Superior temporal gyrus (tissue), 1 donor: ENCODE results near the gene BNIP3.
"Not testable (repeated sequence)": the region's sequence is repeated elsewhere in the genome, so short reads cannot be mapped to it uniquely, and the experiment has no call there.

Source experiments
- DNase-seq: peaks from one replicate; pipeline ENCODE4 v3.0.0-alpha.2; 2016; ENCODE audit errors: extremely low spot score

The BNIP3 gene

DNA sequence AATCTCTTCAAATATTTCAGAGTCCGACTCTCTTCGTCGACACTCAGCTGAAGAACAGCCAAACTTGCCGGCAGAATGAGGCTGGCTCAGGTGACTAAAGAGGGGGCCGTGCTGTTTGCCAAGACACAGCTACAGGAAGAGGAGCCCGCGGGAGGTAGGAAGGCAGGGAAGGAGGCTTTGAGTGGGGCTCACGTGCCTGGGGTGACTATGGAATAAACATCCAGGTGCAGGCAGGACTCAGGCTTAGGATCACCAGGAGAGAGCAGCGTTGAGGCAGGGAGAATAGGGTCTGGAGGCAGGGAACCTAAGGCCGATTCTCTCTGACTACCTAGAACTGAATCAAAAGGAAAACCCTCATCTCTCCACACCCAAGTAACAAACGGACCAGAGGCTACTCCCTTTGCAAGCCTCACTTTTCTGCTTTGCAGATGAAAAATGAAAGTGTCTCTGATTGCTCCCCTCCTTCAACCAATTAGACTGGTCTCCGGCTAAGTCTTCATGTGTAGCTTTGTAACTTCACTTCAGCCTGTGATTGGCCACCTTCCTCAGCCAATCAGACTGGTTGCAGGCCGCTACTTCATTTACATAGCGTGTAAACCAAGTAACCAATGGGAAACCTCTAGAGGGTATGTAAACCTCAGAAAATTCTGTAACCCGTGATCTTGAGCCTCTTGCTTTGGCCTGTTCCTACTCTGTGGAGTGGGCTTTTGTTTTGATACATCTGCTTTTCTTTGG, 19.7 kb upstream of the BNIP3 start:
- no peak for DNase-seq

DNA sequence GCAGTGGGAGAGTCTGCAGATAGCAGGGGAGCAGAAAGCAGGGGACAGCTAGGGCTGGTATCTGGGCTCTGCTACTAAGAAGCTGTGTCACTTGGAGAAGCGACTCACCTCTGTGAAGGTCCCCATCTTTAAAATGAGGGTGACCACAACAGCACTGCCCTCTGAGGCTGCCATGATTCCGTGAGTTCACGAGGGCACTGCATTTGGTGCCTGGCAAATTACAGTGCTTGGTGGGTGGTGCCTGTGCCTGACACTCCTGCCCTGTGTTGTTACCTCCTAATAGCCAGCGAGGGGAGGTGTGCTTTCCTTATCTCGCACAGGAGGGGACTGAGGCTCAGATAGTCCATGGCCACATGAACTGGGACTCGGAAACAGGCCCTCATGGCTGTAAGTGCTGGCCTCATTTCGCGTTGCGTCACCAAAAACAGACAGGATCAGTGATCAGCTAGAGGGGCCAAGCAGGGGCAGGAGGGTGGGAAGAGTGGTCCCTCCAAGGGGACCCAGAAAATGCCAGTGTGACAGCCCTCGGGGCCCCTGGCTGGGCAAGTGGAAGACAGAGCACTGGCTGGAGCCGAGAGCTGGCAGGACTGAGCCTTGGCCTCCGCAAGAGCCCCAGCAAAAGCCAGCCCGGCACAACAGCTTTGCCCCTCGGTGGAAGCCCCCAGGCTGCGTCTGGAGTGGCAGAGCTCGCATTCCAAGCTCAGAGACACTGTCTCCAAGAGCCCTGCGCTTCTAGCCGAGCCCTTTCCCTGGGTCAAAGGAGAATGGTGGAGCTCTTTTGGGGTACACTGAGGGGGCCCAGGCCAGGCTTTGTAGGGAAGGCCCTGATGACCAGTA, 17.3 kb upstream of the BNIP3 start:
- DNase-seq, result no peak

DNA sequence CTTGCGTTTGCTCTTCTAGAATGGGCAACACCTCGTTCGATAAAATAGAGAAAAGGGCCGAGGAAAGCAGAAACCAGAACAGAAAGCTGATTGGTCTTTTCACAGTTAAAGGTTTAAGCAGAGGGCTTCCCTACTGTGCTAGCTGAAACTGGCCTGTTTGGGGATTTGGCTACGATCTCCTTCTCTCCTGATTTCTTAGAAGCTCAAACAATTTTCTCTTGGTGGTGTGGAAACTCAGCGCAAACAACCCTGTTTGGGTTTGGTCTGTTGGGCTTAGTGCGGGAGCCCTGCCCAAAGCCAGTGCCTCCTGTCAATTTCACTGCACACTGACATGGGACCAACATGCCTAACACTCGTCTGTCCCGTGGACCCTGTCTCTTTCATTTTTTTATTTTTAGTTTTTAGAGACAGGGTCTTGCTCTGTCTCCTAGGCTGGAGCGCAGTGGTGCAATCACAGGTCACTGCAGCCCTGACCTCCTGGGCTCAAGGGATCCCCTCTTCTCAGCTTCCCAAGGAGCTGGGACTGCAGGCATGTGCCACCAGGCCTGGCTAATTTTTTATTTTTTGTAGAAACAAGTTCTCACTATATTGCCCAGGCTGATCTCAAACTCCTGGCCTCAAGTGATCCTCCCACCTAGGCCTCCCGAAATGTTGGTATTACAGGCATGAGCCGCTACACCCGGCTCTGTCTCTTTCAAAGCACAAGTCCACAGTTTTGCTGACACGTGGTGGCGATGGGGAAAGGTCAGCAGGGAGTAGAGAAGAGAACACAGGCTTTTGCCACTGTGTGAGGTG, 16.5 kb upstream of the BNIP3 start:
- DNase-seq, result no peak

DNA sequence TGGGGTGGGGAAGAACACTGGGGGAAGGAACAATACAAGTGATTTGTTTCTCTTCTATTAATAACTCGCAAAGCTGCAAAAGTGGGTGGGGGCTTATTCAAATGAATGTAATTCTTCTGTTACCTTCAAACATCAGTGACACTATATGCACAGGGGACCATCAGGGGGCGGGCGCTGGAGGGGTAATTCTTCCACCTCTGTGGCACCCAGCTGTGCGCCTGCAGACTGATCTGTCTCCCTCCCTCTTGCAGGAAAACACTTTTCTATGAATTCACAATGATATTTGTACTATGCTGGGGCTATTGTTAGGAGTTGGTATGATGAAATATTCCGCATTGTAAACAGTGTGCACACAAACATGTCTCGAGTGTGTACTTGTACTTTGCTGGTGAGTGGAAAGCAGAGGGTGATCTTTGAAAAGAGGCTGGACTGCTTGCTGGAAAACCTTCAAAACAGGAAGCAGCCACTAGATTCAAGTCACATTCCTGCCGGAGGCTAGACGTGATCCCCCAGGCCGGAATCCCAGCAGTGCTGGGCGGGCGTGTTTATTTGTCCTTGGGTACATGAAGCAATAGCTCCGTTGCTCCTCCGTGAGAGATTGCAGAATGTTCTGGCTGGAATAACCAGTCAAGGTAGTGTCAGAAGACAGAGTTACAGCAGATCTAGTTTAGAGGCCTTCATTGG, 15.8 kb upstream of the BNIP3 start:
- peak; percentile 30 for DNase-seq

DNA sequence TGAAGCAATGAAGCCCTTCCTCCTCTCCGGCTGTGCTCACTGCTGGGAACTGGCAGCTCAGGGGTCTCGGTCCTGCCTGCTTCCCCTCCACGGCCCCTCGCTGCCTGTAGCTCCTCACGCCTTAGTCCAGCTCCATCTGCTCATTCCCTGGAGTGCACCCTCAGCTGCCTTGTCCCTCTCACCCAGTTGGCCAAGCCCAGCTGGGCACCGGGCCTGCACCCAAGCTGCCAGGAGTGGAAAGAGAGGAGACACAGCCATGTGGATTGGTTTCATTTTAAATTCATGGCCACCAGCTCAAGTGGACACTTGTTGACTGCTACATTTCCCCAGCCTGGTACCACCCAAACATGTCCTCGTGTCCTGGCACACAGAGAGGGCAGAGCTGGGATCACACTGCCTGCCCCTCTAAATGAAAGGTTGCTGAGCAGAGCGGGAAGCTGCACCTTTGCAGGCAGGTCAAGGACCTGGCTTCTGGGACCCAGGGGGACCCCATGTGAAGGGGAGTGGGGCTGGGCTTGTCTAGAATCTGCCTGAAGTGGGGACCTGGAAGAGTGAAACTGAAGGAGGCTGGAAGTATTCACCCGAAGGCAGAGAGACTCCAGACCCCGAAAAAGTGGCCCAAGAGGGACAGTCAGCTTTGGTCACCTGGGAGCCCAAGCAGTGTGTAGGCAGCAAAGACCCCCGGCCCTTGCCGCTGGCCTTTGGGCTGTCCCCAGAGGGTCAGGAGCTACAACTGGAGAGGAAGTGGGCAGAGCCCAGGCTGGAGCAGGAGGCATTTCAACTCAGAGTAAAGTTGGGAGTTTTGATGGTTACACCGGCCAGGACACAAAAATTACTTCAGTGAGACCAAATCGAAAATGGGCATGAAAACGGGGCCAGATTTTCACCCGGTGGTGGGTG, 15.0 kb upstream of the BNIP3 start:
- peak; percentile 44 for DNase-seq

DNA sequence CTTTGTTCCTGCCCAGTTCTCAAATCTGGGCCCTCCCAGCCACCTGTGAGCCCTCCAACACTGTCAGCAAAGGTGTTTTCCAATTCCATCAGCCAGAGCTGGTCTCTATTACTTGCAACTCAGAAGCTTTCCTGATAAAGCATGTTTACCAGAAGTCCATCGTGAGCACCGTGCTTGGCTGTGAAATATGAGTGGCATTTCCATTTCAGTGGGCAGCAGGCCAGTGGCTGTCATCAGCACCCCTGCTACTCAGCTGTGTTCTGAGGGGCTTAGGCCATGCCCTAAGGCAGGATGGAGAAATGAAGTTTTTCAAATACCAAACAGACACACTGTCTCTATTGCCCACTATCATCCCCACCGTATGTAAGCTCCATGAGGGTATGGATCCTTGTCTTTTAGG, 12.7 kb upstream of the BNIP3 start:
- no peak for DNase-seq

DNA sequence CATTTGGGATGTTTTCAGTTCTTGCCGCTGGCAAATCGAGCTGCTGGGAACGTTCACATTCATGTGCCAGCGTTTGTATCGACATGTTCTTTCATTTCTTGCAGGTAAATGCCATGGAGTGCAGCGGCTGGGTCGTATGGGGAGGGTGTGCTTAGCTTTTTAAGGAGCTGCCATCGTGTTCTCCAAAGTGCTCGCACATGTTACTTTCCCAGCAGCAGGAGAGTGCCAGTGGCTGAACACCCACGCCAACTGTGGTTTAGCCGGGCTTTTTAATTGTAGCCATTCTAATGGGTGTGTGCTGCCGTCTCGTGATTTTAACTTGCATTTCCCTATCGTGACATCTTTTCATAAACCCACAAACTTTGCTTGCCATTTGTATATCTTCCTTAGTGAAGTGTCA, 11.6 kb upstream of the BNIP3 start:
- DNase-seq, result no peak

DNA sequence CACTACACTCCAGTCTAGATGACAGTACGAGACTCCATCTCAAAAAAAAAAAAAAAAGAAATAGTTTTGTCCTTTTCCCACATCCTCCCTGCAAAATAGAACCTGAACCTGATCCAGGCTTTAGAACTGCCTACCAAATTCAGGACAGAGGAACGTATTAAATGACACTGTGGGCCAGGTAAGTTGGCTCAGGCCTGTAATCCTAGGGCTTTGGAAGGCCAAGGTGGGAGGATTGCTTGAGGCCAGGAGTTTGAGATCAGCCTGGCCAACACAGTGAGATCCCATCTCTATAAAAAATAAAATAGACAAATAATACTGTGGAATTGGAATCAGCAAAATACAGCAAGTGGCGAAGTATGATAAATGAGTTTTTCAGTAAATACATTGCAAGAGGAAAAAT, 10.0 kb upstream of the BNIP3 start:
- no peak for DNase-seq

DNA sequence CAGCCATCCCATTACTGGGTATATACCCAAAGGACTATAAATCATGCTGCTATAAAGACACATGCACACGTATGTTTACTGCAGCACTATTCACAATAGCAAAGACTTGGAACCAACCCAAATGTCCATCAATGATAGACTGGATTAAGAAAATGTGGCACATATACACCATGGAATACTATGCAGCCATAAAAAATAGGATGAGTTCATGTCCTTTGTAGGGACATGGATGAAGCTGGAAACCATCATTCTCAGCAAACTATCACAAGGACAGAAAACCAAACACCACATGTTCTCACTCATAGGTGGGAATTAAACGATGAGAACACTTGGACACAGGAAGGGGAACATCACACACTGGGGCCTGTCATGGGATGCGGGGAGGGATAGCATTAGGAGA, 6.1 kb upstream of the BNIP3 start:
- not testable (repeated sequence) for DNase-seq

DNA sequence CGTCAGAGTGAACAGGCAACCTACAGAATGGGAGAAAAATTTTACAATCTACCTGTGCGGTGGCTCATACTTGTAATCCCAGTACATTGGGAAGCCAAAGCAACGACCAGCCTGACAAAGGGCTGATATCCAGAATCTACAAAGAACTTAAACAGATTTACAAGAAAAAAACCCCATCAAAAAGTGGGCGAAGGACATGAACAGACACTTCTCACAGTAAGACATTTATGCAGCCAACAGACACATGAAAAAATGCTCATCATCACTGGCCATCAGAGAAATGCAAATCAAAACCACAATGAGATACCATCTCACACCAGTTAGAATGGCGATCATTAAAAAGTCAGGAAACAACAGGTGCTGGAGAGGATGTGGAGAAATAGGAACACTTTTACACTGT, 5.6 kb upstream of the BNIP3 start:
- DNase-seq, result not testable (repeated sequence)

DNA sequence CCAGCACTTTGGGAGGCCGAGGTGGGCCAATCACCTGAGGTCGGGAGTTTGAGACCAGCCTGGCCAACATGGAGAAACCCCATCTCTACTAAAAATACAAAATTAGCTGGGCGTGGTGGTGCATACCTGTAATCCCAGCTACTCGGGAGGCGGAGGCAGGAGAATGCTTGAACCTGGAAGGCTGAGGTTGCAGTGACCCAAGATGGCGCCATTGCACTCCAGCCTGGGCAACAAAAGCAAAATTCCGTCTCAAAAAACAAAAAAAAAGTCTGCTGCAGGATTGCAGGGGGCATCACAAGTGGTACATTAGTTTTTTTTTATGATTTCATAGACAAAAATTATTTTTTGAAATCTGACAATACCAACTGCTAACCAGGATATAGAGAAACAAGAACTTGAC, 5.1 kb upstream of the BNIP3 start:
- not testable (repeated sequence) for DNase-seq

DNA sequence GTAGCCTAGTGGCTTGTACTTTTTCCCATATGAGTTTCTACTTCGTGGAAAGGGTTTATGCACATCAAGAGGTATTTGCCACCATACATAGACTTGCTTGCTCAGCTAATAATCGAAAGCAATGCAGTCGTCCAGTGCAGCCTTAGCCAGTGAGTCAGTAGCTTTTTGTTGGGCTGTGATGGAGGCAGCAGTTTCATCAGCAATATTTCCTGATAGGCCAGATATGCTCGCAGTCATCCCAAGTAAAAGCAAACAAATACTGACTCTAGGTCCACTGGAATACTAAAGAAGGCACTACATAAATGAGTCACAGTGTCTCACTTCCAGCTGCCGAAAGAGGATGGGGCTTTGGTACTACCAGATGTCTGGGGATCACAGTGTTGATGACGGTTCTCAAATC, 2.1 kb upstream of the BNIP3 start:
- DNase-seq, result peak; percentile 29

DNA sequence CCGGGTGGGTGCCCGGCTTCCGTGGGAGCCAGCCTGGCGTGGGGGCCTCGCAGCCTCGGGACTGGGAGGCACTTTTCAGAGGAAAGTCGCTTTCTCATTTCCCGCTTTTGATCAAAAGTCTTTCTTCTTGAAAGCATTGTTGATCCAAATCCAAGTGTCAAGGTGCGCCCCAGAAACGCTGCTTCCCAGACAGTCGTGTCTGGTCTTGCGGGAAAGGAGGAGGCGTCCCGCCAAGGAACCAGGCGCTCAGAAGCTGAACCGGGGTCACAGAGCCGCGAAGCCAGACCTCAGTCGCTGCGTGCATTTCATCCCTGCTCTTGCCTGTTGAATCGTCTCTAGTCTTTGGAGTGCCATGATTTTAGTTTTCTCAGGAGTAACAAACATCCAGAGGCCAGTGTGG, 1.1 kb upstream of the BNIP3 start:
- no peak for DNase-seq

DNA sequence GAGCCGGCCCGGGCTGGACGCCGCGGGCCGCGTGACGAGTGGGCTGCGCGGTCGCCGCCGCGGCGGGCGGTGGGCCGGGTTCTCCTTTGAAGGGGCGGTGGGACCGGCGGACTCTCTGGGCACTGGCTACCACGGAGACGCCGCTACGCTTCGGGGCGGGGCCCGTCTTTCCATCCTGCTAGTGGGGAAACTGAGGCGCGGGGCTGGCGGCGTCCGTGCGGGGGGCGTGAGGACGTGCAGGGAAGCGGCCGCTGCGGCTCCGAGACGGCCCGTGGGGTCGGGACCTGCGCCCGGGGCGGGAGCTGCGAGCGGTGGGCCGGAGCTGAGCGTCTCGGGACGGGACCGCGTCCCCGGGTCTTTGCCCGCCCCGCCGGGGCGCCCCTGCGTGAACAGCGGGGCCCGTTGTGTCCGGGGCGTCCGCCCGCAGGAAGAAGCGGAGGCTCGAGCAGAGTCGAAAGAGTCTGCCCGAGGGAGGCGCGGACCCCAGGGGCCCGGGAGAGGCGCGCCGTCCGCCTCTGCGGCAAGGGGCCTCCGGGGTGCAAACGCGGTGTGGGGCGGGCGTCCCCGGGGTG, 548 bp upstream of the BNIP3 start:
- no peak for DNase-seq

DNA sequence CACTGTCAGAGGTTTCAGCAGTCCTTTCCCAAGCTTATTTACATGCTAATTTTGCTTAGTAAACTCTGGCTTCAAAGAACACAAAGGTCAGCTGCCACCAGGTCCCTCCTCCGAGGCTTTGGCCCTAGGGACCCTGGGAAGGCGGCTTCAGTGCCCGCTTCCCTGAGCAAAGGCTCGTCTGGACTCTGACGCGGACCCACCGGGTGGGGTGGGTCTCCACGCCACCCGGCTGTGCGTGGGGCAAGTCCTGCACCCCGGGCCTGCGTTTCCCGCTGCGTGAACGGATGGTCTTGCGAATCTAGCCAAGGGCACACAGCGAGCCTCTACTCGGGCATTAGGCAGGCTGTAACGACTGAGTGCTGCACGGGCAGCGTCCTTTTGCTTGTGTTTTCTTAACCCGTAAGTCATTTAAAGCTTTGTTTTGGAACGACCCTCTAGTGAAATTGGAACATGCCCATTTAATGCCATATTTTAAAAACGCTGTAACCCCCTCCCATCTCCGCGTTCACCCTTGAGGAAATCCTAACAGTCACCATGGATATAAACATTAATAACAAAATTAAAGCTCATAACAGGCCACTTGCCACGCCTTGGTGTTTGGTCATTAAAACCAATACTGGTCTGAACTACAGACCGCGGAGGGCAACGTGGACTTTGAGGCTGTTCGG, 828 bp downstream of the BNIP3 start:
- DNase-seq, result no peak

DNA sequence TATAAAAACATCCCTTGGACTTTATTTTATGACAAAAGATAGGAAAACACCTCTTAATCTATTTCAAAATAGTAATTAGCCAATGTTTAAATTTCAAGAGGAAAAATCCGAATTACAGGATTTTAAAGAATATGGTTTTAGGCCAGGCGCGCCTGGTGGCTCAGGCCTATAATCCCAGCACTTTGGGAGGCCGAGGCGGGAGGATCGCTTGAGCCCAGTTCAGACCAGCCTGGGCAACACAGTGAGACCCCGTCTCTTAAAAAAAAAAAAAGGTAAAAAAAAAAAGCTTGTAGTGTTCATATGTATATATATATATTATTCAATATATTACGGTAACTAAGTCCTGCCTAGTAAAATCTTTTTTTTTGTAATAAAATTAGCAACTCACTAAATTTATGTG, 1.4 kb downstream of the BNIP3 start:
- DNase-seq, result no peak

DNA sequence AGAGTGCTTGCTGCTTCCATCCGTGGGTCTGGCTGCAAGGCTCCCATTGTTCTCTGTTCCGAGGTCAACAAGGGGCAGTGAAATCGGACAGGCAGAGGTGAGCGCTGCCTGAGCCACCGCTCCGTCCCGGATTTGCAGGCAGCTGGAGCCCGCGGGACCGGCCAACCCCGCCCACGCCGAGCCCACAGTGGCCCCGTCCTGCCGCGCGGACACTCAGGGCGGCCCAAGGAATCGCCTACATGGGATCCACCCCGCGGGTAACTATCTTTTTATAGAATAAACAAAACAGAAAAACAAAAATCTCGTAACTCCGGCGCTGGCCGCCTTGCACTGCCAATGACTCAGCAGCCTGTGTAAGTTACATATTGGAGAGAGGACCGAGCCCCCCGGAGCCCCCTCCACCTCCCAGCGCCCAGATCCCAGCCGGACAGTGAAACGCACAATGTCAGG, 1.9 kb downstream of the BNIP3 start:
- DNase-seq, result no peak

DNA sequence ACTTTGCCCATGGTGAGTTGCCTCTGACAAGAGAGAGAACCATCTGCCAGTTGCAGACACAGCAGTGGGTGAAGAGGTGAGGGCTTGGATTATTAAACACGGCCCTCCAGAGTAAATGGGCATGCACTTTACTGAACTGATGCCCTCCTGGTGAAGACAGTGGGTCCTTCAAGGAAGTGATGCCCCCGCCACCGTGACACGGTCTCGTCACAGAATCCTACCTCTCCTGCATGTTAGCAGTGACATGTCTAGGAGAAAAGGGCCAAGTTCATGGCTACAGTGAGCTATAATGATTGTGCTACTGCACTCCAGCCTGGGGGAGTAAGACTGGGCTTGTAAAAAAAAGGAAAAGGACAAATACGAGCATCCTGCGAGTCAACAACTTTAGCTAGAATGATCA, 2.4 kb downstream of the BNIP3 start:
- DNase-seq, result no peak

DNA sequence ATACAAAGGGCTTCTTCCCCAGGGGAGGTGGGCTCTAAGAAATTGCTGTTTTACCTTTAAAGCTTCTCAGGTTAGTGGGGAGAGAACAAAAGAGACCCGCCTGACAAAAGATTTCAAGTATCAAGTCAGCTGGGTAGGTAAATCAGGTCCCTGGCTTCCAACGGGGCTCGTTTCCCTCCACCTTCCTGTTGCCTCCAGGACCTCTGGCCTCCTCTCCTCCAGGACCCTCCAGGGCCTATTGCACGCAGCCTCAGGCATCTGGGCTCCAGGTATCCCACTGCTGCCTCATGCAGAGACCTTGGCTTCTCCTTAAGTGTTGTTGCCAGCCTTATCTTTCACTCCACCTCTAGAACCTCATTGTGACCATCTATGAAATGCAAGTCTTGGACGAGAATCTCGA, 2.9 kb downstream of the BNIP3 start:
- no peak for DNase-seq

DNA sequence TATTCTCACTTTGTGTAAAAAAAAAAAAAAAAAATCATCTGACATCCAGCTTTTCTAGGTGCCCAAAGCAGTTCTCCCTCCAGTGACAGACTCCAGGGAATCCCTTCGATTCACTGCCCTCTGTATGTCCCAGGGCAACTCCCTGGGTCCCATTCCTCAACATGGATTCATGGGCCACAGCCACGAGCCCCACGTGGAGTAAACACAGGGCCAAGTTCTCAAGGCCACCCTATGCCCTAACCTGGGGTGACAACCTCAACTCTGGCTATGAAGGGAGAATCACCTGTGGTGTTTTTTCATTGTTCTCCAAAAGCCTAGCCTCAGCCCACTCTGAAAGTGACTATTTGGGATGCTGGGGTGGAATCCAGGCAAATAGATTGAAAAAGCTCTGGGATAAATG, 3.4 kb downstream of the BNIP3 start:
- no peak for DNase-seq
